ENCODE results near the gene C14orf93. TPM values are rescaled to one million over a fixed set of nuclear protein-coding genes. Genes with fewer than 3 reads are reported as not detected.

Gene C14orf93
- polyA plus RNA-seq, 1 experiment: 8.4 TPM

DNA sequence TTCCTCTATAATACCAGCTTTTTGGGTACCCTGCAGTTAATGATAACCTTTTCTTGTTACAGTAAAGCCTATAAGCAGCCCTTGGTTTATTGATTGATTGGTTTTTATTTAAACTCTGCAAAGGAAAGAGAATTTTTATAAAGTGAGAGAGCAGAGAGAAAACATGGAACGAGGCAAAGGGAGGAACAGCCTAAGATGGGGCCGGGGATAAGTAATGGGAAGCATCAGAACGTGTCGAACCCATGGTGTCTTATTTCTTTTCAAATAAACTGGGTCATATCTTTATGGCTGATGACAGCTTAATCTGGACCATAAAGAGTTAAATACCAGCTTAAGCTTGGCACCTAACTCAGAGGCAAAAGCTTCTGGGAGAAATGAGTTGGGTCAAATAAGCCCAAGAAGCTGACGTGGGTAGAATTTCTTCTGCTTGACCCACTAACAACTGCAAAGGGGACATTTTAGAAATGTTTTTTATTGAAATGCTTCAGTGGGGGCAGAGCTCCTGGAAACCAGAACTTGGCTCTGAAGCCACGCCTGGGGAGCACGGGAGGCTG, 12.0 kb upstream of the C14orf93 start:
- no peaks in the 10 kb centered on the region for H3K27me3 ChIP-seq (ENCODE audit: control insufficient read depth, insufficient read depth, low read length)
- TF ChIP-seq, protein P1, sequence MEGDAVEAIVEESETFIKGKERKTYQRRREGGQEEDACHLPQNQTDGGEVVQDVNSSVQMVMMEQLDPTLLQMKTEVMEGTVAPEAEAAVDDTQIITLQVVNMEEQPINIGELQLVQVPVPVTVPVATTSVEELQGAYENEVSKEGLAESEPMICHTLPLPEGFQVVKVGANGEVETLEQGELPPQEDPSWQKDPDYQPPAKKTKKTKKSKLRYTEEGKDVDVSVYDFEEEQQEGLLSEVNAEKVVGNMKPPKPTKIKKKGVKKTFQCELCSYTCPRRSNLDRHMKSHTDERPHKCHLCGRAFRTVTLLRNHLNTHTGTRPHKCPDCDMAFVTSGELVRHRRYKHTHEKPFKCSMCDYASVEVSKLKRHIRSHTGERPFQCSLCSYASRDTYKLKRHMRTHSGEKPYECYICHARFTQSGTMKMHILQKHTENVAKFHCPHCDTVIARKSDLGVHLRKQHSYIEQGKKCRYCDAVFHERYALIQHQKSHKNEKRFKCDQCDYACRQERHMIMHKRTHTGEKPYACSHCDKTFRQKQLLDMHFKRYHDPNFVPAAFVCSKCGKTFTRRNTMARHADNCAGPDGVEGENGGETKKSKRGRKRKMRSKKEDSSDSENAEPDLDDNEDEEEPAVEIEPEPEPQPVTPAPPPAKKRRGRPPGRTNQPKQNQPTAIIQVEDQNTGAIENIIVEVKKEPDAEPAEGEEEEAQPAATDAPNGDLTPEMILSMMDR (IDR thresholded peaks at IDR 0.05; ENCODE audit: low read depth, low read length): no peak
- H3K4me3 ChIP-seq (ENCODE audit: low read depth, low read length): no peak overlapping the region
- CTCF ChIA-PET: interaction anchor here (0.6 to 1.0 kb wide), 2 partner anchors 35 to 285 kb away, joined by 3 to 4 read pairs; partner anchors contain the start of gene BCL2L2
- no peak for DNase-seq (ENCODE audit: low read depth, low spot score)
- H3K9me3 ChIP-seq (ENCODE audit: control insufficient read depth, insufficient read depth, low read length): no peaks in the 10 kb centered on the region
- POLR2A ChIA-PET: no interaction called here
- H3K27ac ChIP-seq (ENCODE audit: low read depth, low read length): no peak overlapping the region

DNA sequence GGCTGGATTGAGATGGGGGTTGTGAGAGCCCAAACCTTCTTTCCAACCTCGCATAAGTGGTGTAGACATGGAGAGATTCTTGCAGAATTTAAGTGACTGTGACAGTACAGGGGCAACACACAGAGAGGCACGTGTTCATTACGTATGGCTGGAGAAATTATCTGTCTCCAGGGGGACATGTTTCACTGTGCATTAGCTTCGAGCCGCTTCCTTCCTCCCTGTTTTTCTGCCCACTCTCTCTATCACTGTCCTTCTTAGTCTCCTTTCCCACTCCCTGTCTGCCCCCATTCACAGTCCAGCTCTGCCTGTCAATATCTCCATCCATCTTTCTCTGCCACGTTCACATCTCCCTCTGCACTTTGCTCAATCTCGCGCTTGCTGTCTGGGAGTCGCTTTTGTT, 11.5 kb upstream of the C14orf93 start:
- Histone ChIP-seq H3K9me3 (ENCODE audit: control insufficient read depth, insufficient read depth, low read length) (no peaks in the 10 kb centered on the region), H3K4me3 (ENCODE audit: low read depth, low read length) (no peak overlapping the region), H3K27ac (ENCODE audit: low read depth, low read length) (no peak overlapping the region), H3K27me3 (ENCODE audit: control insufficient read depth, insufficient read depth, low read length) (no peaks in the 10 kb centered on the region)
- CTCF ChIA-PET: interaction anchor here (0.6 to 1.6 kb wide), 3 partner anchors 35 to 285 kb away, joined by 3 to 4 read pairs (median 3); partner anchors contain the start of gene BCL2L2
- TF ChIP-seq, protein P1 (IDR thresholded peaks at IDR 0.05; ENCODE audit: low read depth, low read length): no peak
- POLR2A ChIA-PET: no interaction called here
- DNase-seq (ENCODE audit: low read depth, low spot score): no peak

DNA sequence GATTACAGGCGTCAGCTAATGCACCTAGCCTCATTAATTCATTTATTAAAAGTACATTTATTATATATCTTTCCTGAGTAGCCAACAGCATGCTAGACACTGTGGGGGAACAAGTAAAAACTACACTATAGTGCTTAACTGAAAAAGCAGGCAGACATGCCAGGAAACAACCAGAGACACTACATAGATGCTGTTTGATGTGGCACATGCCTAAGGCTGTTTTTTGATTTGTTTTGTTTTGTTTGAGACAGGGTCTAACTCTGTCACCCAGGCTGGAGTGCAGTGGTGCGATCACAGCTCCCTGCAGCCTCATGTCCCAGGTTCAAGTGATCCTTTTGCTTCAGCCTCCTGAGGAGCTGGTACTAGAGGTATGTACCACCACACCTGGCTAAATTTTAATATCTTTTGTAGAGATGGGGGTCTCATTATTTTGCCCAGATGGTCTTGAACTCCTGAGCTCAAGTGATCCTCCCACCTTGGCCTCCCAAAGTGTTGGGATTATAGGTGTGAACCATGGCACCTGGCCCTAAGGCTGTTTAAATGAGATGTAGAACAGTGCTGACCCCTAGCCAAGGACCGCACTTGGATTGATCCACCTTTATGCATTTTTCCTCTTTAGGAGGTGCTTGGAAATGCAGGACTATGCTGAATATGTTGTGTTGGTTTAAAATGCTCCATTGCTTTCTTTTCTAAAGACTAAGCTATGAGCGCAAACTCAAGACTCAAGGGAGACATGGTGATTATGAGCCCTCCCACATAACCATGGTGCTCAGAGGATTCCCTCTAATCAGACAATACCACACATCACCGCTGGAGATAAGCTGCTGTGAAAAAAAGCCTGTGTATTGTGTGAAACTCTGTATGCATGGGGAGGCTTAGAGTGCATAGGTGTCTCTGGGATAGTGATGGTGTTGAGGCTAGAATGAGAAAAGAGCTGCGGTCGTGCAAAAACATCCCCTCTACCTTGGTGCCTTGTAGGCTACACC, 10.5 kb upstream of the C14orf93 start:
- H3K9me3 ChIP-seq (ENCODE audit: control insufficient read depth, insufficient read depth, low read length): no peaks in the 10 kb centered on the region

DNA sequence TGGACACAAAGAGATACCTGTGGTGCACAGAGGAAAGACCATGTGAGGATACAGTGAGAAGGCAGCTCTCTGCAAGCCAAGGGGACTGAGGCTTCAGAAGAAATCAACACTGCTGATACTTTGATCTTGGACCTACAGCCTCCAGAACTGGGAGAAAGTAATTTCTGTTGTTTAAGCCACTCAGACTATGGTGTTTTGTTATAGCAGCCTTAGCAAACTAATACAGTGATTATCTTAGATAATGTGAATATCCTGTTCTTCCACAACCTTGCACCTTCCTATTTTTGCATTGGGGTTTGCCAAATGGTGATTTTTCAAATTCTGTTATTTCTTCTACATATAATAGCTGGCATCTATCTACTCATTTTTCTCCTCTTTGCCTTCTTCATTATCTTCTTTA, 8.2 kb upstream of the C14orf93 start:
- TF ChIP-seq, protein P1 (IDR thresholded peaks at IDR 0.05; ENCODE audit: low read depth, low read length): no peak
- no peaks in the 10 kb centered on the region for H3K9me3 ChIP-seq (ENCODE audit: control insufficient read depth, insufficient read depth, low read length)
- no peaks in the 10 kb centered on the region for H3K27me3 ChIP-seq (ENCODE audit: control insufficient read depth, insufficient read depth, low read length)
- CTCF ChIA-PET: interaction anchor here (0.6 to 1.0 kb wide), 2 partner anchors 23 to 59 kb away, joined by 3 read pairs; no protein-coding TSS in a partner anchor
- DNase-seq (ENCODE audit: low read depth, low spot score): no peak
- H3K4me3 ChIP-seq (ENCODE audit: low read depth, low read length): no peak overlapping the region
- H3K27ac ChIP-seq (ENCODE audit: low read depth, low read length): no peak overlapping the region
- POLR2A ChIA-PET: no interaction called here

More for the DNA sequence above, 10.5 kb upstream of the C14orf93 start:
- no peak overlapping the region for H3K27ac ChIP-seq (ENCODE audit: low read depth, low read length)
- ChIA-PET CTCF (interaction anchor here (1.1 to 1.6 kb wide), 2 partner anchors 34 to 37 kb away, joined by 3 to 4 read pairs; no protein-coding TSS in a partner anchor), POLR2A (interaction anchor here (0.5 to 0.6 kb wide), 2 partner anchors 9 to 14 kb away, joined by 3 to 4 read pairs; no protein-coding TSS in a partner anchor)
- no peak overlapping the region for H3K4me3 ChIP-seq (ENCODE audit: low read depth, low read length)
- TF ChIP-seq, protein P1 (IDR thresholded peaks at IDR 0.05; ENCODE audit: low read depth, low read length): no peak
- H3K27me3 ChIP-seq (ENCODE audit: control insufficient read depth, insufficient read depth, low read length): no peaks in the 10 kb centered on the region
- DNase-seq (ENCODE audit: low read depth, low spot score): no peak
